Measurements from ENCODE around the gene CENPF.

DNA sequence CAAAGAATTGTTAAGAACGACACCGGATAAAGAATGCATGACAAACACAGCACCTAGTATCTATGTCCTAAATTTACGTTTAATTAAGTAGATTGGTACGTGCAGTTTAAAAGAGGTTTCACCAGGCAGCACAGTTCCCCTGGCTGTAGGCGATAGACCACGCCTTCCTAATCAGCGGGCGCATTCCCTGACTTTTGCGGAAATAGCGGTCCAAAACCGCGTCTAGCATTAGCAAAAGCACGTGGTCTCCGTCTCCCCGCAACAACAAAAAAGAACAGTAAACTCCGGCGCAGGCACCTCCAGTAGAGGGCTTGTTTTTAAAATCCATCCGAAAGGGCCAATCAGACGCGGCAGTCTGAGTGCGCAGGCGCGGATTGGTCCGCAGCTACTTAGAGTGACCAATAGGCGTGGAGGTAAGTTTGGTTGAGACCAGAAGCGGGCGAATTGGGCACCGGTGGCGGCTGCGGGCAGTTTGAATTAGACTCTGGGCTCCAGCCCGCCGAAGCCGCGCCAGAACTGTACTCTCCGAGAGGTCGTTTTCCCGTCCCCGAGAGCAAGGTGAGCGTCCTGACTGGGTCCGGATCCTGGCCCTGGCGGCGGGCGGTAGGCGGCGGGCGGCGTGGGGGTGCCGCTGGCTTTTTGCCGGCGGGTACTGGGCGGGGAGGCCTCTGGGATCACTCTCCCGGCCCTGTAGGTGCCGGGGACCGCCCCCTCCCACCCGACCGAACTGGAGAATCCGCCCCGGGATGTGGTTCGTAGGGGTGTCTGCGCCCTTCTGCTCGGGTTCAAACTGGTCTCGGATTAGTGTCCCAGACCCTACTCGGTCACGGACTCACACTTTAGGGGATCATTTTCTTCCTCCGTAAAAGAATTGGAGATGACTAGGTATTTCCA is at the start of gene CENPF:
- TF ChIP-seq HDGF (IDR thresholded peaks at IDR 0.05; ENCODE audit: borderline replicate concordance) = no peak
- TF ChIP-seq FOXK2 (IDR thresholded peaks at IDR 0.05) = no peak; the same call in 1 of the 2 replicates
- no peak for TF ChIP-seq BHLHE40 (IDR thresholded peaks at IDR 0.05; ENCODE audit: borderline replicate concordance)
- TF ChIP-seq ARNT (IDR thresholded peaks at IDR 0.05) = no peak
- TF ChIP-seq ZNF384 (IDR thresholded peaks at IDR 0.05) = no peak
- peak; percentile 100 for TF ChIP-seq FOXM1 (IDR thresholded peaks at IDR 0.05; ENCODE audit: borderline replicate concordance)
- TF ChIP-seq NFRKB (IDR thresholded peaks at IDR 0.05) = no peak
- TF ChIP-seq TARDBP (IDR thresholded peaks at IDR 0.05) = no peak
- TF ChIP-seq SP1 (IDR thresholded peaks at IDR 0.05) = no peak
- no peak for TF ChIP-seq FOXA1 (IDR thresholded peaks at IDR 0.05)
